K562 (cell line): ENCODE data around the gene RNF145. TPM values are rescaled to one million over a fixed set of nuclear protein-coding genes. Genes with fewer than 3 reads are reported as not detected.

Source experiments
- ATF4 ChIP-seq: fragments of 450-650 bp; formaldehyde crosslinking; IDR thresholded peaks from 2 replicates; pipeline ENCODE4 v1.4.0; 2022; ENCODE audit warnings: mild to moderate bottlenecking, moderate library complexity
- BRF1 ChIP-seq: IDR thresholded peaks from 3 replicates; pipeline ENCODE4 v1.6.1; 2011; ENCODE audit warnings: borderline replicate concordance, mild to moderate bottlenecking; ENCODE audit not compliant: insufficient read length; ENCODE audit errors: extremely low read depth
- BRF2 ChIP-seq: IDR thresholded peaks from 3 replicates; pipeline ENCODE4 v1.6.1; 2011; ENCODE audit warnings: borderline replicate concordance, mild to moderate bottlenecking; ENCODE audit not compliant: insufficient read length, insufficient read depth
- GTF3C2 ChIP-seq: IDR thresholded peaks from 3 replicates; pipeline ENCODE4 v1.6.1; 2011; ENCODE audit warnings: borderline replicate concordance, mild to moderate bottlenecking, moderate library complexity; ENCODE audit not compliant: insufficient read length; ENCODE audit errors: extremely low read depth
- MIER1 ChIP-seq: fragments of 450-650 bp; IDR thresholded peaks from 2 replicates; pipeline ENCODE4 v1.6.1; 2016; ENCODE audit warnings: antibody characterized with exemption, mild to moderate bottlenecking, low read depth
- MXD1 ChIP-seq: fragments of 250-450 bp; sonication (Bioruptor Pico); IDR thresholded peaks from 2 replicates; pipeline ENCODE4 v1.8.0; 2021; ENCODE audit warnings: borderline replicate concordance, mild to moderate bottlenecking, moderate library complexity; ENCODE audit not compliant: poor library complexity, severe bottlenecking
- NCOA1 ChIP-seq: fragments of 450-650 bp; IDR thresholded peaks from 2 replicates; pipeline ENCODE4 v1.6.1; 2016; ENCODE audit warnings: low read depth
- NFXL1 ChIP-seq: fragments of 450-650 bp; formaldehyde crosslinking; IDR thresholded peaks from 2 replicates; pipeline ENCODE4 v1.4.0; 2021; ENCODE audit warnings: mild to moderate bottlenecking
- PCBP1 ChIP-seq: fragments of 200-400 bp; formaldehyde crosslinking; IDR thresholded peaks from 2 replicates; pipeline ENCODE4 v1.6.1; 2018; ENCODE audit warnings: mild to moderate bottlenecking, low read depth, low read length; ENCODE audit not compliant: poor library complexity, severe bottlenecking
- XRCC5 ChIP-seq: fragments of 200-400 bp; formaldehyde crosslinking; IDR thresholded peaks from 2 replicates; pipeline ENCODE4 v1.6.1; 2017; ENCODE audit warnings: low read depth, mild to moderate bottlenecking, low read length
- ZHX1 ChIP-seq: fragments of 150-350 bp; conservative IDR thresholded peaks from 2 replicates; pipeline ENCODE4 v1.6.1; 2014; ENCODE audit warnings: low read length
- ZNF134 ChIP-seq: fragments of 250-450 bp; sonication (Bioruptor Pico); conservative IDR thresholded peaks from 2 replicates; pipeline ENCODE4 v1.4.0; 2020
- ZNF146 ChIP-seq: IDR thresholded peaks from one replicate; pipeline ENCODE4 v1.6.1; 2018; ENCODE audit warnings: missing compliant biosample characterization; ENCODE audit not compliant: unreplicated experiment
- ZNF311 ChIP-seq: fragments of 250-450 bp; sonication (Bioruptor Pico); IDR thresholded peaks from 2 replicates; pipeline ENCODE4 v1.4.0; 2020; ENCODE audit warnings: mild to moderate bottlenecking, moderate library complexity
- ZNF398 ChIP-seq: fragments of 250-450 bp; sonication (Bioruptor Pico); IDR thresholded peaks from 2 replicates; pipeline ENCODE4 v1.8.0; 2021; ENCODE audit warnings: moderate library complexity, mild to moderate bottlenecking, inconsistent platforms
- ZNF551 ChIP-seq: fragments of 250-450 bp; sonication (Bioruptor Pico); IDR thresholded peaks from 2 replicates; pipeline ENCODE4 v1.5.0; 2021; ENCODE audit warnings: mild to moderate bottlenecking, moderate library complexity
- polyA plus RNA-seq, 8 experiments: library from polyadenylated mRNA; depleted of rRNA in 4 of 8; stranded (reverse) in 5 of 8; unstranded in 3 of 8; fragments of >200 nt; fragmentation: Nextera tagmentation in 2 of 8; fragmentation: Illumina TruSeq in 1 of 8; extraction: Ambion mirVana in 2 of 8; extraction: Trizol in 1 of 8; gene quantifications; 2 replicates each; pipeline versions ENCODE4 v1.2.1 to v1.2.3, GENCODE V29; 2011 to 2014; ENCODE audit warnings: inconsistent platforms in 1 of 8, missing spikeins in 1 of 8
- total RNA-seq, 7 experiments: library from RNA; depleted of rRNA in 6 of 7; stranded (reverse); fragments of >200 nt in 6 of 7; fragmentation: Illumina TruSeq in 2 of 7; extraction: Trizol in 2 of 7; gene quantifications; 2 replicates each; pipeline versions ENCODE4 v1.2.1 to v1.2.3, GENCODE V29; 2011 to 2021; ENCODE audit warnings: low replicate concordance in 1 of 7

RNF145 gene
- total and polyA plus RNA-seq, 9 of the 15 experiments (the other 6 are each of a cell fraction or from before 2014, with no cell fraction given), result 13.6 to 40.7 (median 25.4) TPM

- TF ChIP-seq BRF2 (no peak), PCBP1 (no peak), ZNF134 (CRISPR knock-in tag) (no peak), XRCC5 (0 out of 2 replicates have a peak, but pooled peaks have one; percentile 52), NFXL1 (CRISPR knock-in tag) (no peak), ZNF551 (no peak), MIER1 (no peak; the same call in 1 of the 2 replicates), ZNF398 (CRISPR knock-in tag) (no peak), MXD1 (CRISPR knock-in tag) (no peak), ZHX1 (no peak), ATF4 (CRISPR knock-in tag) (no peak), ZNF311 (CRISPR knock-in tag) (no peak), NCOA1 (peak; percentile 76; the same call in 1 of the 2 replicates), GTF3C2 (no peak), ZNF146 (CRISPR knock-in tag) (no peak), BRF1 (no peak)
Measured at GRCh38 chr5:159207686-159208513, 1.5 kb downstream of the RNF145 start (continued).
